Upper lobe of left lung (tissue), 4 donors: ENCODE data around the gene TBX1.

ENCODE experiments used
- CTCF ChIP-seq, 6 experiments: fragments of 450-650 bp in 4 of 6; fragments of 200-600 bp in 2 of 6; sonication (generic) in 2 of 6; IDR thresholded peaks; one replicate each; pipeline ENCODE4 v1.5.1; 2016 to 2019; ENCODE audit warnings: antibody characterized with exemption in 6 of 6
- POLR2A ChIP-seq, 4 donors: fragments of 450-650 bp; IDR thresholded peaks; one replicate each; pipeline ENCODE4 v1.5.1; 2016 to 2017; ENCODE audit warnings: antibody characterized with exemption in 4 of 4, mild to moderate bottlenecking in 2 of 4
- POLR2AphosphoS5 ChIP-seq, 2 donors: sonication (generic); formaldehyde crosslinking; IDR thresholded peaks; one replicate each; pipeline ENCODE4 v1.5.1; 2017; ENCODE audit warnings: antibody characterized with exemption in 2 of 2

DNA sequence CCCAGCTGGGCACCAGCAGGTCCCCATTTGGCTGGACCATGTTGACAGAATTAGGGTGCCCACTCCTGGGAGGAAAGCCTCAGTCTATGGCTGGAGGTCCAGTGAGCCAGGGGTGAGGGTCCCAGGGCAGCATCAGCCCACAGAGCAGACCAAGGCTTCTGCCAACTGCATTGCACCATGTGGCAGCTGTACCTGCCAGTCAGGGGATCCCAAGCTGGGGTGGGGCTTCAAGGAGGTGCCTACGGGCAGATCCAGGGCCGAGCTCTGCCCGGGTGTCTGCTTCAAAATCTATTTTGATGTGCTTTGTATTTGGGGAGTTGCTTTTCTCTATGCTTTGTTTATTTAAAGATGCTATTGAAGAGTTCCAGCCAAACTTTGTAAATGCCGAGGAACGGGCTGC is 26.8 kb upstream of the TBX1 start:
- TF ChIP-seq CTCF (IDR thresholded peaks at IDR 0.05) (no peak), POLR2AphosphoS5 (IDR thresholded peaks at IDR 0.05) (no peak), POLR2A (IDR thresholded peaks at IDR 0.05) (no peak)
